ENCODE measurements around the gene TTC21B.

TTC21B gene

DNA sequence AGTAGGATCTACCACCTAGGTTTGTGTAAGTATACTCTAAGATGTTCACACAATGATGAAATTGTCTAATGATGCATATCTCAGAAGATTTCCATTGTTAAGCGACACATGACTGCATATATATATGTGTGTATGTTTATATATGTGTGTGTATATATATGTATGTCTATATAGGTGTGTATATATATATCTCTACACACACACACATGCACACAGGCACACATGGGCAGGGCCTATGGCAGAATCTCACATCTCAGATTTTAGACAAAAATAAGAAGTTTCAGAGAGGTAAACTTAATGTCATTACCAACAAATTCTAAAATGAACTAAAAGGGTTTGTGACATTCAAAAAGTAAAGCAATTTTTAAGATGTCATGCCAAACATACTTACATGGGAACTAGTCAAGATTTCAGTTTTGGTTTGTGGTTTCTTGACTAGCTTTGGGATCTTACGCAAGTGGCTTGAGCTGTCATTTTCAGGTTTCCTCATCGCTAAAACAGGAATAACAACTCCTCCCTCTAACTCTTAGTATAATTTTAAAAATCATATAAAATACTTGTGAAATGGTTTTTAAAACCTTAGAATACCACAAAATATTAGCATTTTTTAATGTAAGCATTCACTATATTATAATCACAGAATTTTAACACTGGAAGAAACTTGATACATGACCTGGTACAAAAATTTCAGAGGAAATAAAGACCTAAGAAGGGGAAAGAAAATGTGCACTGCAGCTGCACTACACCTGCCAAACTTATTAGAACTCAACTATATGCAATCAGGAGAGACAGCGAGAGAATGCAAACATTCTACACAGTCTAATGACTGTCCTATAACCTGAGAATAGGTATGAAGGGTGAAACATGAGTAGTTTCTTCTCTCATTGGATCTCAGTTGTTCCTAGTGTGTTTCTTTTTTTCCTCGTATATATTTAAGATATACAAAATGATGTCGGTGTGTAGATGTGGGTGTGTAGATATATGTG lies 75.7 kb downstream of the TTC21B start:
- no peak for DNase-seq
- TF ChIP-seq, protein P1, sequence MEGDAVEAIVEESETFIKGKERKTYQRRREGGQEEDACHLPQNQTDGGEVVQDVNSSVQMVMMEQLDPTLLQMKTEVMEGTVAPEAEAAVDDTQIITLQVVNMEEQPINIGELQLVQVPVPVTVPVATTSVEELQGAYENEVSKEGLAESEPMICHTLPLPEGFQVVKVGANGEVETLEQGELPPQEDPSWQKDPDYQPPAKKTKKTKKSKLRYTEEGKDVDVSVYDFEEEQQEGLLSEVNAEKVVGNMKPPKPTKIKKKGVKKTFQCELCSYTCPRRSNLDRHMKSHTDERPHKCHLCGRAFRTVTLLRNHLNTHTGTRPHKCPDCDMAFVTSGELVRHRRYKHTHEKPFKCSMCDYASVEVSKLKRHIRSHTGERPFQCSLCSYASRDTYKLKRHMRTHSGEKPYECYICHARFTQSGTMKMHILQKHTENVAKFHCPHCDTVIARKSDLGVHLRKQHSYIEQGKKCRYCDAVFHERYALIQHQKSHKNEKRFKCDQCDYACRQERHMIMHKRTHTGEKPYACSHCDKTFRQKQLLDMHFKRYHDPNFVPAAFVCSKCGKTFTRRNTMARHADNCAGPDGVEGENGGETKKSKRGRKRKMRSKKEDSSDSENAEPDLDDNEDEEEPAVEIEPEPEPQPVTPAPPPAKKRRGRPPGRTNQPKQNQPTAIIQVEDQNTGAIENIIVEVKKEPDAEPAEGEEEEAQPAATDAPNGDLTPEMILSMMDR (IDR thresholded peaks at IDR 0.05; ENCODE audit: low read depth, low read length, missing control alignments): no peak
- Histone ChIP-seq H3K4me3 (ENCODE audit: low read depth, low read length) (no peak overlapping the region), H3K27ac (no peak overlapping the region), H3K27me3 (replicated peaks) (no peaks in the 10 kb centered on the region), H3K36me3 (replicated peaks) (no peaks in the 10 kb centered on the region)
- in situ Hi-C loops (cut with HindIII; ENCODE audit: low pct_ligation_motif_present, low sequenced_read_pairs): no loop called here

DNA sequence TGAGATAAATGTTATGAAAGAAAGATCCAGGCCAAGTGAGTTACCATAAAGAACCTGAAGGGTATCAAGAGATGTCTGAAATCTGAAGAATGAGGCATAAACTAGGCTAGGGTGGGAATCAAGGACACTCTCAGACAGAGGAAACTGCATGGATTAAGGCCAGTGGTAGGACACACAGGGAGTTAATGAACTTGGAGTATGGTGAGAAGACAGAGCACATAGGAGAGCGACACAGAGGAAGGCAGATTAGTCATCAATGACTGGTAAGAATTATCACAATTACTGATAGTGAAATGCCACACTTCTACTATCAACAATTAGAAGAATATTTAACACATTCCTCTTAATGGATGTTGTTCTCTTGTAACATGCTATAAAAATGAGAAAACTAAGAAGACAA lies 76.9 kb downstream of the TTC21B start:
- Histone ChIP-seq H3K36me3 (replicated peaks) (no peaks in the 10 kb centered on the region), H3K27ac (no peak overlapping the region), H3K4me3 (ENCODE audit: low read depth, low read length) (no peak overlapping the region), H3K27me3 (replicated peaks) (no peaks in the 10 kb centered on the region)
- TF ChIP-seq, protein P1 (IDR thresholded peaks at IDR 0.05; ENCODE audit: low read depth, low read length, missing control alignments): no peak
- in situ Hi-C loops (cut with HindIII; ENCODE audit: low pct_ligation_motif_present, low sequenced_read_pairs): no loop called here
- DNase-seq: peak; percentile 22

DNA sequence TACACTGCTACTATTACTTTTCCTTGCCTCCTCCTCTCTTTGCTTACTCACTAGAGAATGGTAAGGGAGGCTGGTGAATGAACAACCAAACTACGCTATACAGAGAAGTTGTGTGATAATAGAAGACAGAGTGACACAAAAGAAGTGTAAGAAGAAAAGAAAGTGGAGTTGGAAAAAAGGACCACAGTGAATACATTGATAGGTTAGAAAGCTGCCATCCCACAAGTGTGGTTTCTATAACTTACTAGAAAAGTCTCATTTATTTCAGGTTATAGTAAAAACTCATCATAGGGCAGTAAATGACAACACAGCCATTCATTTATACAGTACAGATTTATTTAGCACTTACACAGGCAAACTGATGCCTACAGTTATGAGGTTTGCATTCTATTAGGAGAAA lies 77.3 kb downstream of the TTC21B start:
- no peak overlapping the region for H3K4me3 ChIP-seq (ENCODE audit: low read depth, low read length)
- in situ Hi-C loops (cut with HindIII; ENCODE audit: low pct_ligation_motif_present, low sequenced_read_pairs): no loop called here
- no peak overlapping the region for H3K27ac ChIP-seq
- H3K27me3 ChIP-seq (replicated peaks): no peaks in the 10 kb centered on the region
- no peak for DNase-seq
- TF ChIP-seq, protein P1 (IDR thresholded peaks at IDR 0.05; ENCODE audit: low read depth, low read length, missing control alignments): no peak
- no peaks in the 10 kb centered on the region for H3K36me3 ChIP-seq (replicated peaks)

DNA sequence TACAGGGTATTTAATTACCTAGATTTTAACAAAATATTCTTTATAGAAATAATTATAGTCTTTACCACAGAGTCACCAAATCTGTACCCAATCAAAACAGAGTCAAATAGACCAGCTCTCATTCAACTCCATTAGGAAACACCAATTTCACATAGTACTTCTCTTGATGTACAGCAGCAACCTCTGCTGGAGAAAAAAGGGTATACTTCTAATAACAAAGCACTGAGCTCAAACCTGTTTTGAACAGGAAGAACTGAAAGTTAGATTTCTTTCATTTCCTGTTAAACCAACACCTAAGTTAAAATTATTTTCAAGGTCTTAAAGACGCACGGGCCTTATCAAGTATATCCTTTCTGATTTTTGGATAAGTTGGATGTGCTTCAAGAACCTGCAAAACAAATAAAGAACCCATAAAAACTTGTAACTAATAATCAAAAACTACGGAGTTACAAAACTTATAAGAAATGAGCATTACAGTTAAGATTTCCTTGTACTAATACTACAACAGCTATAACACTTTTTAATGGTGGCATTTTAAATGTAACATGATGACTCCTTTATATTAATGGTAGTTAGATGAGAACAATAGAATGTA lies 79.0 kb downstream of the TTC21B start:
- Histone ChIP-seq H3K27ac (no peak overlapping the region), H3K4me3 (ENCODE audit: low read depth, low read length) (no peak overlapping the region), H3K36me3 (replicated peaks) (no peaks in the 10 kb centered on the region), H3K27me3 (replicated peaks) (no peaks in the 10 kb centered on the region)
- DNase-seq: peak; percentile 61
- TF ChIP-seq, protein P1 (IDR thresholded peaks at IDR 0.05; ENCODE audit: low read depth, low read length, missing control alignments): peak; percentile 52
- in situ Hi-C loops (cut with HindIII; ENCODE audit: low pct_ligation_motif_present, low sequenced_read_pairs): no loop called here

DNA sequence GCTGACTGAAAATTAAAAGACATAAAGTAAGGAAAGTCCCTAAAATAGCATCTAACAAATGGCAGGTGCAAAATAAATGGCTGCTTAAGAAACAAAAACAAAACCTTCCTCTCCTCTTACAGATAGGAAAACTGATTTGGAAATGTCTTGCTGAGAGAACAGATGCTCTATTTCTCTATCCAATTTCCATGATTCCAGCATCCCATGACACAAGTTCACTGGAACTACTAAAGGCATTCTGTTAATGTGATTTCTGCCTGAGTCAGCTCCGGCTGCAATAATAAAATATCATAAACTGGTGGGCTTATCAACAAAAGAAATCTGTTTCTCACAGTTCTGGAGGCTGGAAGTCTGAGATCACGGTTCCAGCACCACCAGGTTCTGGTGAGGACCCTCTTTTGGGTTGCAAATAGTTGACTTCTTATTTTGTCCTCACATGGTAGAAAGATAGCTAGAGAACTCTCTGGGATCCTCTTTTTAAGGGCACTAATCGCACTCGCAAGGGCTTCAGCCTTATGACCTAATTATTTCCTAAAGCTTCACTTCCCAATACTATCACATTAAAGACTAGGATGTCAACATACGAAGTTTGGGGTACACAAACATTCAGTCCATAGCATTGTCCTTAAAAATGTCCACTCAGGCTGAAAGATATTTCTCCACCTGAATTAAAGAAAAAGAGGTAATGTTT lies 81.3 kb downstream of the TTC21B start:
- no peak for DNase-seq
- no peaks in the 10 kb centered on the region for H3K27me3 ChIP-seq (replicated peaks)
- no peak overlapping the region for H3K27ac ChIP-seq
- TF ChIP-seq, protein P1 (IDR thresholded peaks at IDR 0.05; ENCODE audit: low read depth, low read length, missing control alignments): no peak
- no peak overlapping the region for H3K4me3 ChIP-seq (ENCODE audit: low read depth, low read length)
- H3K36me3 ChIP-seq (replicated peaks): no peaks in the 10 kb centered on the region
- in situ Hi-C loops (cut with HindIII; ENCODE audit: low pct_ligation_motif_present, low sequenced_read_pairs): no loop called here
